ENCODE measurements around the gene ZNF831.

GRCh38 chr20:59125836-59126235 lies 37.8 kb upstream of the ZNF831 start:
- no peak for TF ChIP-seq CTCF (IDR thresholded peaks at IDR 0.05; ENCODE audit: low read length)
- no peak for TF ChIP-seq EZH2 (optimal IDR thresholded peaks at IDR 0.05; ENCODE audit: low read depth, low read length)
